Aorta (tissue), 5 donors: ENCODE data around the gene THEM5. TPM values are rescaled to one million over a fixed set of nuclear protein-coding genes. Genes with fewer than 3 reads are reported as not detected.

Experiments
- ATAC-seq: fragments of 200-7000 bp; cut with Tn5 transposase; one replicate; pipeline ENCODE4 v1.9.1; 2022; ENCODE audit warnings: moderate library complexity; ENCODE audit not compliant: low FRiP score
- DNase-seq, 2 donors: peaks; one replicate each; pipeline ENCODE4 v3.0.0-alpha.2; 2020
- H3K27ac ChIP-seq, 2 donors: one replicate each; pipeline ENCODE4 v1.5.1; 2013; ENCODE audit warnings: low read length in 2 of 2, mild to moderate bottlenecking in 2 of 2, moderate library complexity in 2 of 2, control low read depth in 1 of 2, inconsistent platforms in 1 of 2, low read depth in 1 of 2
- H3K27me3 ChIP-seq, 2 donors: one replicate each; pipeline ENCODE4 v1.6.1; 2013; ENCODE audit warnings: control low read depth in 1 of 2, low read length in 1 of 2, mild to moderate bottlenecking in 1 of 2, moderate library complexity in 1 of 2; ENCODE audit not compliant: insufficient read depth in 2 of 2, control insufficient read depth in 1 of 2
- H3K36me3 ChIP-seq, 2 donors: one replicate each; pipeline ENCODE4 v1.6.1; 2013; ENCODE audit warnings: control low read depth in 1 of 2, low read length in 1 of 2, mild to moderate bottlenecking in 1 of 2; ENCODE audit not compliant: insufficient read depth in 2 of 2, control insufficient read depth in 1 of 2
- H3K4me1 ChIP-seq, 2 donors: one replicate each; pipeline ENCODE4 v1.6.1; 2013; ENCODE audit warnings: low read length in 2 of 2, control low read depth in 1 of 2, mild to moderate bottlenecking in 1 of 2, moderate library complexity in 1 of 2; ENCODE audit not compliant: insufficient read depth in 2 of 2, control insufficient read depth in 1 of 2
- H3K4me3 ChIP-seq, 2 donors: one replicate each; pipeline ENCODE4 v1.5.1; 2013; ENCODE audit warnings: low read length in 2 of 2, control low read depth in 1 of 2, mild to moderate bottlenecking in 1 of 2
- H3K9me3 ChIP-seq: one replicate; pipeline ENCODE4 v1.6.1; 2013; ENCODE audit warnings: mild to moderate bottlenecking, low read length; ENCODE audit not compliant: control insufficient read depth
- WGBS, 2 donors: extraction: QIAGEN DNeasy Blood & Tissue Kit; methylation state at CpG; one replicate each; pipeline ENCODE4 v1.1.7; 2013; 5-methylcytosine and 5-hydroxymethylcytosine counted together
- intact Hi-C, 2 donors: fragments of 100-400 bp; cut with DNase I; formaldehyde crosslinking; loops; one replicate each; pipeline versions ENCODE4 v1.14.2 to v1.15.0; 2022
- polyA plus RNA-seq, 2 donors: library from polyadenylated mRNA; stranded (reverse); fragments of 200-250 nt; gene quantifications; one replicate each; pipeline ENCODE4 v1.2.3, GENCODE V29; 2013
- total RNA-seq, 2 donors: library from RNA; stranded (reverse); fragmentation: NEBNext Ultra II Directional; extraction: Animal tissue kit (Norgen Biotek cat#: 25700); gene quantifications; one replicate each; pipeline ENCODE4 v1.2.1, GENCODE V29; 2021
- donor health status: healthy with polysubstance abuse.
- donor health status: Bipolar disorder and iron deficiency.
- donor health status: DM: no; HTN: no; CAD: no.
- donor health status: DM: no; HTN: no; CAD: no.
- donor health status: DM: yes; HTN: yes; CAD: no.

Gene THEM5
- total and polyA plus RNA-seq, 4 donors = not detected

DNA sequence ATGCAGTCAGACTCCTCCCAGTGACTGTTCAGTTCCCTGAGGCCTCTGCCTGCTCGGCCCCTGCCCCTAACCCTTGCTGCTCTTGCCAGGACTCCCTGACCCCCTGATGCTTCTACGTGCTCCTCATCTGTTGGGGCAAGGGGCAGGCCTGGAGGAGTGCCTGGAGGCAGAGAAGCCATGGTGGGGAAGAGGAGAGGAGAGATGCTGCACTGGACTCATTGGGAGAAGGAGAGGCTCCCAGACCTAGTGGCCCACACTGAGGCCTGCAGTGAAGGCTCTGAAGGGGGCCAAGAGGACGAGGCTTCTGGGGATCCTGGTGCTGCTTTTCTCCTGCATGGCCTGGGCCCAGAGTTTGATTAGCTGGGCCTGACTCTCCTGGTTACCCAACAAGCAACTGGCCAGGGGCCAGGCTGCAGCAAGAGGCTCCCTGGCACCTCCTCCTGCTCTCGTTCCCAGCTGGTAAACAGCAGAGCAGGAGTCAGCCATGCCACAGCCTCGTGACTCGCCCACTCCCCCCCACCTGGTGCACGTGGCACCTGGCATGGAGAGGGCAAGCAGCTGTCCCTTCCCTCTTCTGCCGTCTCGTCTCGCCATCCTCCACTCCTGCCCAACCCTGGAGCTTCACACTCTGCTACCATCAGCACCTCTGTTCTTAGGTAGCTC lies 21.1 kb downstream of the THEM5 start:
- Histone ChIP-seq H3K27me3 (no peaks in the 10 kb centered on the region), H3K9me3 (no peaks in the 10 kb centered on the region), H3K4me3 (no peak overlapping the region), H3K36me3 (no peaks in the 10 kb centered on the region), H3K27ac (no peak overlapping the region), H3K4me1 (no peaks in the 10 kb centered on the region)
- intact Hi-C loops = no loop called here
- 57 to 63% methylated on average over 9 to 10 of the region's 10 CpGs for whole genome bisulfite sequencing, 2 donors
- DNase-seq = no peak
- ATAC-seq = no peak

DNA sequence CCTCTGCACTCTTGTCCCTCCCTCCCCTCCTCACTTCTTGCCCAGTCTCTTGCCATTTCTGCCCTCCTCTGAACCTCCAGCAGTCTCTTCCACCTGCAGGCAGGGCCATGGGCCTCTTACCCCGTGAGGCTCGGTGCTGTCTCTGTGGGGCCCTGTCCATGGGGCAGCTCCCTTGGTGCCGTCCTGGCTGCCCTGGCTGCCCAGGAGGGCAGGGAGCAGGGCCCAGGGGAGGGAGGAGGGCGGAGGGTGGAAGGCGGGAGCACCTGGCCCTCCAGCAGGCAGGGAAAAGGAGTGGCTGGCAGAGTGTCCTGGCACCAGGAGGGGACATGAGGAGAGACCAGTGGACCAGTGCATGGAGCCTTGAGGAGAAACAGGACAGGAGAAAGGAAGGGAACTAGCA lies 21.9 kb downstream of the THEM5 start, which contains the start of gene RORC:
TSS of gene RORC (minus strand) at position 198 of the 400 bp plus-strand sequence. CDS start at position 160, 38 bp downstream.
- DNase-seq (no peak), ATAC-seq (no peak)
- no peak within 1 kb of the TSS for H3K27ac ChIP-seq
- H3K36me3 ChIP-seq = no peaks in the 10 kb centered on the region
- H3K27me3 ChIP-seq = no peaks in the 10 kb centered on the region
- H3K4me3 ChIP-seq = no peak within 1 kb of the TSS
- WGBS, 2 donors = 77 to 81% methylated on average over 5 of the region's 5 CpGs
- H3K9me3 ChIP-seq = no peaks in the 10 kb centered on the region
- intact Hi-C loops = no loop called here
- no peaks in the 10 kb centered on the region for H3K4me1 ChIP-seq

DNA sequence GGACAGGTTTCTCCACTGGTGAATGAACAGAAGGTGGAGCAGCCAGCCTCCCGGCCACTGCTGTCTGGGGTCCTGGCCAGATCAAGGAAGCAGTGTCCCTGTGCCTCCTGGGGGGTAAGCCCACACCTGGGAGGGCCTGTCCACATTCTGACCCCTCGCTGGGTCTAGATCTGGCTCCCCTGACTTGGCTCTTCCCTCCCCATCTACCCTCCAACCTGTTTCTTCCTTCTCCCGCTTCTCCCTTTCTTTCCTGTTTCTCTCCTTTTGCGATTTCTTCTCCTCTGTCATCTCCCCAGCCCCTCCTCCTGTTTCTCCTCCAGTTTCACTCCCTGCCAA lies 22.3 kb downstream of the THEM5 start:
- Histone ChIP-seq H3K4me3 (no peak overlapping the region), H3K9me3 (no peaks in the 10 kb centered on the region), H3K4me1 (no peaks in the 10 kb centered on the region), H3K36me3 (no peaks in the 10 kb centered on the region), H3K27me3 (no peaks in the 10 kb centered on the region), H3K27ac (no peak overlapping the region)
- intact Hi-C loops = no loop called here
- no peak for ATAC-seq
- 83 to 87% methylated on average over 3 to 4 of the region's 4 CpGs for WGBS, 2 donors
- no peak for DNase-seq

DNA sequence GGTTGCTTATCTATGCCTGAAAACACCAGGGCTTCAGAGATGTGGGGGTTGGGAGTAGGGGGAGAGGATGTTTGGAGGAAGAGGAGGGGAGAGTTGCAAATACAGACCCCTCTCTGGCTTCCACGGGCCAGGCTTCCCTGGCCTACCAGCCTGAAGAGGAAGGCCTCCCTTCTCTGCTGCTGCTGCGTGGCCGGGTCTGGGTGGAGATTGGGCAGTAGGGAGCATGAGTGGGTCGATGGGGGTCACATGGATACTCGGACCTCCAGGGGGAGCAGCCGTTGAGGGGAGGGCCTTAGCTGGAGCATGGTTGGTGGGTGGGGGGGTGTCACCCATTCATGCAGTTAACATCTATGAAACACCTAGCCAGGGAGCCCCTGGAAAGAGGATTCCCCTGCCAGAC lies 23.5 kb downstream of the THEM5 start:
- no peak overlapping the region for H3K27ac ChIP-seq
- H3K36me3 ChIP-seq = no peaks in the 10 kb centered on the region
- no peaks in the 10 kb centered on the region for H3K9me3 ChIP-seq
- no peaks in the 10 kb centered on the region for H3K27me3 ChIP-seq
- no peak overlapping the region for H3K4me3 ChIP-seq
- intact Hi-C loops = no loop called here
- no peak for ATAC-seq
- WGBS, 2 donors = 56 to 58% methylated on average over 6 of the region's 6 CpGs
- no peaks in the 10 kb centered on the region for H3K4me1 ChIP-seq
- DNase-seq = no peak

DNA sequence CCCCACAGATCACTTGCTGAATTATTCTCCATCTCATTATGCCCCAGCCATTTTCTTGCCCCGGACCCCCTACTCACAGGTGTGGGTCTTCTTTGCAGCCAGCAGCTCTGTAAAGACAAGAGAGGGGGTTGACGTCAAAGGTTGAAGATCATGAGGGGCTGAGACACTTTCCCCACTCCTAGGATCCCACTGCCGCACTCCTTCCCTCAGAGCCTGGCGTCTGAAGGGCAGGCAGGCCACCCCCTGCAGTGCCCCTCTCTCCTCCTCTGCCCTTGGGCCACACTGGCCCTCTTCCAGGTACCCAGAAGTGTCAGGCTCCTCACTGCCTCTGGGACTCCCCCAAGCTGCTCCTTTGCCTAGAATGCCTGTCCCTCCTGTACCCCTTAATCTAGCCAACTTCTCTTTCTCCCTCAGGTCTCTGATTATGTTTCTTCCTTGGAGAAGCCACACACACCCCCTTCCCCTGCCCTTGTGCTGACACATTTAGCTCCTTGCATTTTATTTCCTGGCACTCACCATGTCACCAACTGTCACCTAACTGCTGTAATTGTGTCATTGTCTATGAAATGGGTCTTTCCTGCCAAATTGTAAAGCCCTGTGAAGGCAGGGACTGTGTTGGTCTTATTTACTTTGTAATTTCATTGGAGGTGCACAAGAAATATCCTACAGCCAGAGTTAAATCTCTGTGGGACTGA lies 24.0 kb downstream of the THEM5 start:
- ATAC-seq = no peak
- DNase-seq = no peak
- WGBS, 2 donors = 42 to 46% methylated on average over 4 of the region's 4 CpGs
- Histone ChIP-seq H3K36me3 (no peaks in the 10 kb centered on the region), H3K4me3 (no peak overlapping the region), H3K9me3 (no peaks in the 10 kb centered on the region), H3K4me1 (no peaks in the 10 kb centered on the region), H3K27me3 (no peaks in the 10 kb centered on the region), H3K27ac (no peak overlapping the region)
- intact Hi-C loops = no loop called here

DNA sequence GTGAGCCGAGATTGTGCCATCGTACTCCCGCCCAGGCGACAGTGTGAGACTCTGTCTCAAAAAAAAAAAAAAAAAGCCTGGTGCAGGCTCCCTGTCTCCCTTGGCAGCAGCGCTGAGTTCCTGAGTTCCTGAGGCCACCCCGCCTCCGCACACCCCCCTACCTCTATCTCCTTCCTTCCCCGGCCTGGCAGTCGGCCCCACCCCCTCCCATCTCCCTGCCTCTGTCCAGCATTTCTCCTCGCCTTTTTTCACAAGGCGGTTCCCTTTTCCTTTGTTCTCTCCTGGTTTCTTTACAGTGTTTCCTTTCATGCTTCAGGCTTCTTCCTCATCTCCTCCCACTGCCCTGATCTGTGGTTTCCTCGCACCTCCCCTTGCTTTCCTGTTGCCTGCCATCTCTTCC lies 24.6 kb downstream of the THEM5 start:
- WGBS, 2 donors = 5 to 17% methylated on average over 9 to 12 of the region's 12 CpGs
- no peaks in the 10 kb centered on the region for H3K9me3 ChIP-seq
- H3K27ac ChIP-seq = no peak overlapping the region
- DNase-seq = no peak
- ATAC-seq = no peak
- no peaks in the 10 kb centered on the region for H3K4me1 ChIP-seq
- H3K36me3 ChIP-seq = no peaks in the 10 kb centered on the region
- H3K4me3 ChIP-seq = no peak overlapping the region
- intact Hi-C loops = no loop called here
- no peaks in the 10 kb centered on the region for H3K27me3 ChIP-seq

DNA sequence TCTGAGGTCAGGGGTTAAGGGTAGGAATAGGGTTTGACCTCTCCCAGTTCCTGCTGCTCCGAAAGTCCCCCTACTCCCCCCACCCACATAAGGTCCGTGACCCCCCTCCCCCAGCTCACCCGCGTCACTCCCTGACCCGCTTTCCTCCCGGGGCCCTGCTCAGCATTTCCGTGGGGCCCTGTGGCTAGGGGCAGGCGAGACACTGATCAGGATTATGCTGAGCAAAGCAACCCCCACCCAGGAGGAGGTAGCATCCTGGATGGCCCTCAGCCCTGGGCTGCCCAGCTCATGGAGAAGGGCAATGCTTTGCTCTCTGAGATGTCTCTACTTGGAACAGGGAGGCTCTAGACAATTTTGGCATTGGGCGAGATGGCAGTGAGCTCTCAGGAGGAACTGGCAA lies 25.7 kb downstream of the THEM5 start:
- 52 to 61% methylated on average over 9 of the region's 9 CpGs for WGBS, 2 donors
- ATAC-seq = no peak

DNA sequence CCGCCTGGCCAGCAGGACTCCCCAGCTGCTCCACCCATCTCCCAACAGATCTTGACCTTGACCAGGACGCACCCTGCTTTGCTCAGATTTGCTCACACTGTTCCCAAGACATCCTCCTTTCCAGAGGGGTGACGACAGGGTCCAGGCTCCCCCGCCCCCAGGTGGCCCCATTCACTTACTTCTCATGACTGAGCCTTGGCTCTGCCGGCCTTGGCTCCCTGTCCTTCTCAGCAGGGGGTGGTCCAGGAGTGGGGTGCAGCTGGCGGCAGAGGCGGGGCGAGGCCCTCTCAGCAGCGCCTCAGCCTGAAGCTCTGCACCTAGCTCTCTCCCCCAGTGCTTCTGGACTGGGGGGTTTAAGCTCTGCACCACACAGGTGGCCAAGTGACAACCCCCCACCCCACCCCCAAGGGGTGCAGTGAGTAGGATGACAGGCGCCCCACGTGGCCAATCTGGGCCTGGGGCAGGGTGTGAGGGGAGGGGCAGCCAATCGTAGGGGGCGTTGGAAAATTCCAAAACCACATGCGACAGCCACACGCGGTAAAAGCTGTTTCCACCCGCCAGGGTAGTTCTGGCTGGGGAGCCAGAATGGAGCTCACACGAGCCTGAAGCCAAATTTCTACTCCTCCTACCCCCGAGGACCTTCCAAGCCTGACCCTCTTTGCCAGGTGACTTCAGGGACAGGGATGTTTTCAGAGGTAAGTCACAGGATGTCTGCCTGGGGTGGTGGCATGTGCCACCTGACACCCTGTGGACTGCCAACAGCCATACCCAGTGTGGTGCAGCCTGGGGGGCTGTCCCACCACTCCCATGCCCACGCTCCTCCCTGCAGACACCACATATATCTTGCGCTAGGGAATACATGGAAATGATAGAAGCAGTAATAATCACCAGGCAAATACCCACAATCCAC lies 27.5 kb downstream of the THEM5 start:
- no peaks in the 10 kb centered on the region for H3K27me3 ChIP-seq
- ATAC-seq = no peak
- DNase-seq = no peak
- H3K4me1 ChIP-seq = no peaks in the 10 kb centered on the region
- WGBS, 2 donors = 51 to 53% methylated on average over 21 of the region's 21 CpGs
- H3K4me3 ChIP-seq = no peak overlapping the region
- no peaks in the 10 kb centered on the region for H3K9me3 ChIP-seq
- no peak overlapping the region for H3K27ac ChIP-seq
- intact Hi-C loops = no loop called here
- H3K36me3 ChIP-seq = no peaks in the 10 kb centered on the region

More for the DNA sequence above, 25.7 kb downstream of the THEM5 start:
- Histone ChIP-seq H3K27me3 (no peaks in the 10 kb centered on the region), H3K36me3 (no peaks in the 10 kb centered on the region), H3K27ac (no peak overlapping the region), H3K4me1 (no peaks in the 10 kb centered on the region), H3K4me3 (no peak overlapping the region), H3K9me3 (no peaks in the 10 kb centered on the region)
- no peak for DNase-seq
- intact Hi-C loops = no loop called here
